ENCODE results near the gene NPC1. TPM values are rescaled to one million over a fixed set of nuclear protein-coding genes. Genes with fewer than 3 reads are reported as not detected.
A peak's percentile ranks its signal among the peaks of the same experiment; 100 is the strongest.
"Not testable (repeated sequence)": the region's sequence is repeated elsewhere in the genome, so short reads cannot be mapped to it uniquely, and the experiment has no call there.

NPC1 gene
- total RNA-seq, 1 donor from 2014 or later: 29.0 TPM

DNA sequence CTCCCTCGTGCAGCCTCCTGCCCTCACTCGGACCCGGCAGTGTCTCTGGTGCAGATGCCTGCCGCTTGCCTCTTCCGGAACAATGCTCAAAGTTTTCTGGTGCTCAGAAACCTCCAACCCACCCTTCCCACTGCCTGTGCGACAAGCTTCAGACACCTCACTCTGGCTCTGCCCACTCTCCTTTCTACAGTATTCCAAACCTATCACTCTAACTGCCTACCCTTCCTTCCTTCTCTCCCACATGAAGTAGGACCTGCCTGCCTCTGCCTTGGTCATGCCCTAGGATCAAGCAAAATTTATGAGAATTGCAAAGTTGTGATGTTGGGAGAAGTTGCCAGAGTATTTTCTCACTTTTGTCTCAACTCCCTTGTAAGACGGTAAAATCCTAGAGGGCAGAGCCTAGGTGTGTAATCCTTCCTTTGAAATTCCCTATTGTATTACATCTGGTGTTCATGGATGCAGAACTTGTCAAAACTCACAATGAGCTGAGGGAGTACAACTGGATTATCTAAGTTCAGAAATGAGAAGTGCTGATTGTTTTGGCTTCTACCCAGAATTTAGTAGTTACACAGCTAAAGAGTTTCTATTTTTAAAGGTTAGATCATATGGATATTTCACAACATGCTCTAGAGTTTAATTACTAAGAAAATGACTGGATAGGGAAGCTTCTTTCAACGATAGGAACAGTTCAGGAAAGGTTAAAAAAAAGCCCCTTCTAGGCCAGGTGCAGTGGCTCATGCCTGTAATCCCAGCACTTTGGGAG lies 7.2 kb downstream of the NPC1 start:
- no peak for DNase-seq (ENCODE audit: low spot score)
- Mint-ChIP-seq H3K27ac (peak overlapping the region; percentile 3), H3K9me3 (no peaks in the 10 kb centered on the region), H3K4me3 (ENCODE audit: low read depth) (no peak overlapping the region), H3K4me1 (ENCODE audit: low read depth) (peaks cover 55% of the 10 kb centered on the region), H3K27me3 (ENCODE audit: low read depth) (no peaks in the 10 kb centered on the region), H3K36me3 (ENCODE audit: low read depth) (peaks cover 44% of the 10 kb centered on the region)
- intact Hi-C loops (cut with micrococcal nuclease): no loop called here

DNA sequence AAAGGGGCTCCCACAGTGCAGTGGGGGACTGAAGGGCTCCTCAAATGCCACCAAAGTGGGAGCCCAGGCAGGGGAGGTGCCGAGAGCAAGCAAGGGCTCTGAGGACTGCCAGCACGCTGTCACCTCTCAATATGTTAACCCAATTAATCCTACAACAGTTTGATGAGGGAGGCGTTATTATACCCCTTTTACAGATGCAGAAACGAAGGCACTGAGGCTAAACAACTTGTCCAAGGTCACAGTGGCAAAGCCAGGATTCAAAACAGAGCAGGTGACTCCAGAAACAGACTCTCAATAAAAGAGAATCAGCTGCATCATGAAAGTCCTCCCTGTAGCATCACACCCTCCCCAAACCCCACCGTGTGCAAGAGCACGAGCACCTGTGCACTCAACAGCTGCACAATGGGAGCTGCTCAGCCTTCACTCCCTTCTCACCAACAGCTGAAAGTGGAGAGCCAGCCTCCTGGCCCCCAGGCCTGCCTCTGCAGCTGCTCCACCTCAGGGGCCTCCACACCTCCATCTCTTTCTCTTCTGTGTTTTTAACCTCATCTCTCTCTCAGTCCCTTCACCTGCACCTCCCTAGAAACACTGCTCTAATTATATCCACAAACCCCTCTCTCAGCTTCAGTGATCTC lies 8.1 kb downstream of the NPC1 start:
- Mint-ChIP-seq H3K27me3 (ENCODE audit: low read depth) (no peaks in the 10 kb centered on the region), H3K9me3 (no peaks in the 10 kb centered on the region), H3K27ac (no peak overlapping the region), H3K4me1 (ENCODE audit: low read depth) (peaks cover 56% of the 10 kb centered on the region), H3K36me3 (ENCODE audit: low read depth) (peaks cover 42% of the 10 kb centered on the region), H3K4me3 (ENCODE audit: low read depth) (no peak overlapping the region)
- intact Hi-C loops (cut with micrococcal nuclease): no loop called here
- no peak for DNase-seq (ENCODE audit: low spot score)

GRCh38 chr18:23577521-23577920 lies 8.8 kb downstream of the NPC1 start:
- H3K9me3 Mint-ChIP-seq; H3K27me3 Mint-ChIP-seq (ENCODE audit: low read depth); H3K4me3 Mint-ChIP-seq (ENCODE audit: low read depth); H3K27ac Mint-ChIP-seq; DNase-seq (ENCODE audit: low spot score); intact Hi-C loops (cut with micrococcal nuclease): not testable (repeated sequence)
- Mint-ChIP-seq H3K36me3 (ENCODE audit: low read depth) (peaks cover 39% of the 10 kb centered on the region), H3K4me1 (ENCODE audit: low read depth) (peaks cover 54% of the 10 kb centered on the region)

GRCh38 chr18:23575309-23575651 lies 11.0 kb downstream of the NPC1 start:
- Mint-ChIP-seq H3K4me1 (ENCODE audit: low read depth) (peaks cover 36% of the 10 kb centered on the region), H3K36me3 (ENCODE audit: low read depth) (peaks cover 43% of the 10 kb centered on the region), H3K9me3 (no peaks in the 10 kb centered on the region), H3K27ac (no peak overlapping the region), H3K4me3 (ENCODE audit: low read depth) (no peak overlapping the region), H3K27me3 (ENCODE audit: low read depth) (no peaks in the 10 kb centered on the region)
- no peak for DNase-seq (ENCODE audit: low spot score)
- intact Hi-C loops (cut with micrococcal nuclease): no loop called here

- H3K36me3 Mint-ChIP-seq (ENCODE audit: low read depth): peaks cover 44% of the 10 kb centered on the region
- H3K4me3 Mint-ChIP-seq (ENCODE audit: low read depth): no peak overlapping the region
- no peaks in the 10 kb centered on the region for H3K27me3 Mint-ChIP-seq (ENCODE audit: low read depth)
- no peaks in the 10 kb centered on the region for H3K9me3 Mint-ChIP-seq
- no peak for DNase-seq (ENCODE audit: low spot score)
- intact Hi-C loops (cut with micrococcal nuclease): no loop called here
- H3K4me1 Mint-ChIP-seq (ENCODE audit: low read depth): peaks cover 34% of the 10 kb centered on the region
- peak overlapping the region; percentile 77 for H3K27ac Mint-ChIP-seq
Measured at GRCh38 chr18:23574611-23575308, 11.5 kb downstream of the NPC1 start.

- no peaks in the 10 kb centered on the region for H3K27me3 Mint-ChIP-seq (ENCODE audit: low read depth)
- peak overlapping the region; percentile 46 for H3K4me3 Mint-ChIP-seq (ENCODE audit: low read depth)
- peak overlapping the region; percentile 77 for H3K27ac Mint-ChIP-seq
- intact Hi-C loops (cut with micrococcal nuclease): loop anchor here (1.0 kb wide), 1 partner anchor 12 kb away; the partner anchor contains the start of gene NPC1
- no peak for DNase-seq (ENCODE audit: low spot score)
- no peaks in the 10 kb centered on the region for H3K9me3 Mint-ChIP-seq
- H3K36me3 Mint-ChIP-seq (ENCODE audit: low read depth): peaks cover 47% of the 10 kb centered on the region
- H3K4me1 Mint-ChIP-seq (ENCODE audit: low read depth): peaks cover 29% of the 10 kb centered on the region
Measured at GRCh38 chr18:23573626-23574431, 12.5 kb downstream of the NPC1 start.

GRCh38 chr18:23573020-23573419 lies 13.3 kb downstream of the NPC1 start:
- H3K36me3 Mint-ChIP-seq (ENCODE audit: low read depth): peaks cover 50% of the 10 kb centered on the region
- H3K27me3 Mint-ChIP-seq (ENCODE audit: low read depth): no peaks in the 10 kb centered on the region
- no peak for DNase-seq (ENCODE audit: low spot score)
- no peak overlapping the region for H3K4me3 Mint-ChIP-seq (ENCODE audit: low read depth)
- H3K9me3 Mint-ChIP-seq: no peaks in the 10 kb centered on the region
- intact Hi-C loops (cut with micrococcal nuclease): loop anchor here (1.0 kb wide), 1 partner anchor 13 kb away; the partner anchor contains the start of gene NPC1
- peaks cover 25% of the 10 kb centered on the region for H3K4me1 Mint-ChIP-seq (ENCODE audit: low read depth)
- no peak overlapping the region for H3K27ac Mint-ChIP-seq

- H3K36me3 Mint-ChIP-seq (ENCODE audit: low read depth): peaks cover 53% of the 10 kb centered on the region
- no peak overlapping the region for H3K27ac Mint-ChIP-seq
- H3K27me3 Mint-ChIP-seq (ENCODE audit: low read depth): no peaks in the 10 kb centered on the region
- peaks cover 25% of the 10 kb centered on the region for H3K4me1 Mint-ChIP-seq (ENCODE audit: low read depth)
- no peak for DNase-seq (ENCODE audit: low spot score)
- no peaks in the 10 kb centered on the region for H3K9me3 Mint-ChIP-seq
- intact Hi-C loops (cut with micrococcal nuclease): no loop called here
- H3K4me3 Mint-ChIP-seq (ENCODE audit: low read depth): no peak overlapping the region
Measured at GRCh38 chr18:23572570-23572969, 13.7 kb downstream of the NPC1 start.

DNA sequence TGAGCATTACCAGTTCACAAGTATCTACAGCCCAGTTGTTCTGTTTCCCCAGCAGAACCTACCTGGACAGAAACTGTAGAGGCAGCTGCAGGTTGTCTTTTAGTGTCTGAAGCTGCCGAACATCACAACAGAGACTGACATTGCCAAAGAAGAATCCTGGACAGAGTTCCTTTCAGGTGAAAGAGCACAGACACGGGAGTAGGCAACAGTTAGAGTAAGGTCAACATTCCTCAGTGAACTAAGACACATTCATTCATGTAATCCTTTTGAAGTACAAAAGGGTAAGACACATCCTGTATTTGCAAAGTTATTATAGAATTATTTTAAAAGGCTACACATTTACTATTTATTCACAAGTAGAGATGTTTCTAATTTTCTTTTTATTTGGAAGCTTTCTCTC lies 14.3 kb downstream of the NPC1 start:
- no peak for DNase-seq (ENCODE audit: low spot score)
- intact Hi-C loops (cut with micrococcal nuclease): no loop called here
- no peak overlapping the region for H3K4me3 Mint-ChIP-seq (ENCODE audit: low read depth)
- peaks cover 25% of the 10 kb centered on the region for H3K4me1 Mint-ChIP-seq (ENCODE audit: low read depth)
- no peaks in the 10 kb centered on the region for H3K9me3 Mint-ChIP-seq
- no peak overlapping the region for H3K27ac Mint-ChIP-seq
- H3K27me3 Mint-ChIP-seq (ENCODE audit: low read depth): no peaks in the 10 kb centered on the region
- peaks cover 58% of the 10 kb centered on the region for H3K36me3 Mint-ChIP-seq (ENCODE audit: low read depth)

DNA sequence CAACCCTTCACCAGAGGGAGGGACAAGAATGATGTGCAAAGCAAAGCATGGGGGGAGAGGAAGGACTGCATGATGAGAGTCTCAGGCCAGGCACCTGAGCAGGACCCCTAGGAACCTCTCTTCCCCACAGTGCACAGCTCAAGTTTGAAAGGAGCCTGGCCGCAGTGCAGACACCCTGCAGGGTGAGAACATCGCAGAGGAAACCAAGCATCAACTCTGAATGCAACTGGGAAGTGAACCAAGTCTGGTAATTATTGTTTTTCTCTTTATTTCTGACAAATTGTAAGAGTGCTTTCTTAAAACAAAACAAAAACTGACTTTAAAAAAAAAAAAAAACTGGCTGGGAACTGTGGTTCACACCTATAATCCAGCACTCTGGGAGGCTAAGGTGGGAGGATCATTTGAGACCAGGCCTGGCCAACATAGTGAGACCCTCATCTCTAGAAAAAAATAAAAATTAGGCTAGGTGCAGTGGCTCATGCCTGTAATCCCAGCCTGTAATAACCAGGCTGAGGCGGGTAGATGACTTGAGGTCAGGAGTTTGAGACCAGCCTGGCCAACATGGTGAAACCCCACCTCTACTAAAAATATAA lies 15.3 kb downstream of the NPC1 start:
- Mint-ChIP-seq H3K27me3 (ENCODE audit: low read depth) (no peaks in the 10 kb centered on the region), H3K27ac (peak overlapping the region; percentile 22), H3K4me3 (ENCODE audit: low read depth) (no peak overlapping the region), H3K9me3 (no peaks in the 10 kb centered on the region), H3K36me3 (ENCODE audit: low read depth) (peaks cover 58% of the 10 kb centered on the region), H3K4me1 (ENCODE audit: low read depth) (peaks cover 21% of the 10 kb centered on the region)
- intact Hi-C loops (cut with micrococcal nuclease): no loop called here
- DNase-seq (ENCODE audit: low spot score): no peak

- H3K27me3 Mint-ChIP-seq (ENCODE audit: low read depth): no peaks in the 10 kb centered on the region
- H3K36me3 Mint-ChIP-seq (ENCODE audit: low read depth): peaks cover 60% of the 10 kb centered on the region
- H3K4me1 Mint-ChIP-seq (ENCODE audit: low read depth): peaks cover 14% of the 10 kb centered on the region
- no peaks in the 10 kb centered on the region for H3K9me3 Mint-ChIP-seq
- H3K4me3 Mint-ChIP-seq (ENCODE audit: low read depth): no peak overlapping the region
- no peak overlapping the region for H3K27ac Mint-ChIP-seq
- no peak for DNase-seq (ENCODE audit: low spot score)
- intact Hi-C loops (cut with micrococcal nuclease): no loop called here
Measured at GRCh38 chr18:23569299-23570063, 16.8 kb downstream of the NPC1 start.

All from activated T-helper 2 cell treated with anti-CD3 and anti-CD28 coated beads, Interferon-gamma antibody, Interleukin-2, Interleukin-4, amounts not matched to agents 10 μg/mL and 5 μg/mL and 100 μg/mL, durations not matched to agents 14 hours and 24 hours and 36 hours (primary cell).